ENCODE results near the gene MINDY2. TPM values are rescaled to one million over a fixed set of nuclear protein-coding genes. Genes with fewer than 3 reads are reported as not detected.

Gene MINDY2
- total RNA-seq, 1 experiment from 2014 or later: 17.6 TPM

DNA sequence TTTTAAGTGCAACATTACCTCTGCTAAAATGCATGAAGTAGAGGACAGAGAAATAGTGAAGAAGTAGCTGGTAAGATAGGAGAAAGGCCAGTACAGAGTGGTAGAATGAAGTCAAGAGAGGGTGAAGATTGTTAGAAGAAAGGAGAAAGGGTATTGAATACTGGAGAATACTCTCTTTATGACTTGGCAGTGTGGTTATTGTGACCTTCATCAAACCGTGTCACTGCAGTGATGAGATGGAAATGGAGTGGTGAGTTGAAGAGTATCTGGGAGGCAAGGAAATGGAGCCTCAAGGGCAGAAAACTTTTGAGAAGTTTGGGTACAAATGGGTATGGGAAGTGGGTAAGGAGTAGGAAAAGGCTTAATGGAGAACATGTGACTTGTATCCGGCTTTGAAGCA lies 24.7 kb downstream of the MINDY2 start:
- intact Hi-C loops (cut with micrococcal nuclease): no loop called here
- Histone ChIP-seq H2AFZ (ENCODE audit: low read depth, low read length, poor library complexity, severe bottlenecking) (no peak overlapping the region), H3K4me3 (replicated peaks in 1 of 2; ENCODE audit: low read depth in 1 of 2, low read length in 2 of 2) (no peak overlapping the region), H3K27me3 (ENCODE audit: insufficient read depth, low read length) (no peaks in the 10 kb centered on the region), H3K9ac (ENCODE audit: low read length) (no peak overlapping the region), H3K4me2 (ENCODE audit: low read length) (no peak overlapping the region), H3K79me2 (ENCODE audit: insufficient read depth, low read length) (no peaks in the 10 kb centered on the region; the same call in 1 of the 2 replicates), H3K9me2 (ENCODE audit: insufficient read depth) (no peaks in the 10 kb centered on the region), H3K4me1 (ENCODE audit: control insufficient read depth in 1 of 2, insufficient read depth in 2 of 2, low read length in 2 of 2) (peaks cover 8 to 11% of the 10 kb centered on the region in 2 experiments; a peak in 3 of 4 replicates), H3K36me3 (ENCODE audit: control insufficient read depth in 1 of 2, insufficient read depth in 2 of 2, low read length in 2 of 2) (no peaks in the 10 kb centered on the region), H3K27ac (ENCODE audit: low read depth, low read length) (no peak overlapping the region), H3K9me3 (ENCODE audit: control insufficient read depth in 1 of 2, insufficient read depth in 1 of 2, low read depth in 1 of 2, low read length in 2 of 2) (no peaks in the 10 kb centered on the region), H4K20me1 (ENCODE audit: insufficient read depth) (no peaks in the 10 kb centered on the region)
- TF ChIP-seq, protein P1, sequence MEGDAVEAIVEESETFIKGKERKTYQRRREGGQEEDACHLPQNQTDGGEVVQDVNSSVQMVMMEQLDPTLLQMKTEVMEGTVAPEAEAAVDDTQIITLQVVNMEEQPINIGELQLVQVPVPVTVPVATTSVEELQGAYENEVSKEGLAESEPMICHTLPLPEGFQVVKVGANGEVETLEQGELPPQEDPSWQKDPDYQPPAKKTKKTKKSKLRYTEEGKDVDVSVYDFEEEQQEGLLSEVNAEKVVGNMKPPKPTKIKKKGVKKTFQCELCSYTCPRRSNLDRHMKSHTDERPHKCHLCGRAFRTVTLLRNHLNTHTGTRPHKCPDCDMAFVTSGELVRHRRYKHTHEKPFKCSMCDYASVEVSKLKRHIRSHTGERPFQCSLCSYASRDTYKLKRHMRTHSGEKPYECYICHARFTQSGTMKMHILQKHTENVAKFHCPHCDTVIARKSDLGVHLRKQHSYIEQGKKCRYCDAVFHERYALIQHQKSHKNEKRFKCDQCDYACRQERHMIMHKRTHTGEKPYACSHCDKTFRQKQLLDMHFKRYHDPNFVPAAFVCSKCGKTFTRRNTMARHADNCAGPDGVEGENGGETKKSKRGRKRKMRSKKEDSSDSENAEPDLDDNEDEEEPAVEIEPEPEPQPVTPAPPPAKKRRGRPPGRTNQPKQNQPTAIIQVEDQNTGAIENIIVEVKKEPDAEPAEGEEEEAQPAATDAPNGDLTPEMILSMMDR (IDR thresholded peaks at IDR 0.05 in 2 of 3, conservative IDR thresholded peaks at IDR 0.05 in 1 of 3; ENCODE audit: borderline replicate concordance in 1 of 3, insufficient read depth in 1 of 3, low read depth in 2 of 3, low read length in 2 of 3): no peak
- TF ChIP-seq ELF1 (IDR thresholded peaks at IDR 0.05; ENCODE audit: borderline replicate concordance, low read depth) (no peak), TCF7L2 (IDR thresholded peaks at IDR 0.05; ENCODE audit: borderline replicate concordance, extremely low read depth, insufficient read depth, insufficient read length) (no peak)
- ChIA-PET CTCF (no interaction called here), POLR2A (no interaction called here), RAD21 (ENCODE audit: low non-redundant PET in 1 of 2, low total read pairs in 2 of 2, uncharacterized antibody in 2 of 2, unreplicated experiment in 2 of 2) (no interaction called here)
- ATAC-seq (no peak), DNase-seq (ENCODE audit: low read depth, low spot score) (no peak)
- BruUV-seq (replicated peaks): no TSS peak

DNA sequence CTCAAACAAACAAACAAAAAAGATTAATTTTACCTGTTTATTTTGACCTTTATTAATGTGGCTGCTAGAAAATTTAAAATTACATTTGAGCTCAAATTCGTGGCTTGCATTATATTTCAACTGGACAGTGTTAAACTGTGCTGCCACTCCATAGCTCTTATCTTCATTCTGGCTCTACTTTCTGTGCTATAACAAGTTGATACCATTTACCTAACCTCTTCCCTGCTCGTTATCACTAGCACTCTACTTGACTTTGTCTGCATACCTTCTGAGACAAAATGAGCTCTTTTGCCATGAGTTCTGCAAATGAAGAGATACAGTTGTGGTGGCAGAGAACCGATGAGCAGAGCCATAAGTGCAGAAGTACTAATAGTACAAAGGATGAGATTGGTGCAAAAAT lies 26.4 kb downstream of the MINDY2 start:
- no peak for DNase-seq (ENCODE audit: low read depth, low spot score)
- CTCF ChIA-PET: interaction anchor here (1.4 kb wide), 1 partner anchor 27 kb away, joined by 3 read pairs; the partner anchor contains the start of gene MINDY2
- H3K27me3 ChIP-seq (ENCODE audit: insufficient read depth, low read length): no peaks in the 10 kb centered on the region
- no peak overlapping the region for H3K4me2 ChIP-seq (ENCODE audit: low read length)
- no peaks in the 10 kb centered on the region; the same call in 1 of the 2 replicates for H3K79me2 ChIP-seq (ENCODE audit: insufficient read depth, low read length)
- no peaks in the 10 kb centered on the region for H3K9me3 ChIP-seq (ENCODE audit: control insufficient read depth in 1 of 2, insufficient read depth in 1 of 2, low read depth in 1 of 2, low read length in 2 of 2)
- RAD21 ChIA-PET (ENCODE audit: low non-redundant PET in 1 of 2, low total read pairs in 2 of 2, uncharacterized antibody in 2 of 2, unreplicated experiment in 2 of 2): no interaction called here
- TF ChIP-seq SP1 (IDR thresholded peaks at IDR 0.05; ENCODE audit: low read depth) (no peak), POLR2AphosphoS5 (IDR thresholded peaks at IDR 0.05; ENCODE audit: low read depth, low read length) (no peak), POLR2A (IDR thresholded peaks at IDR 0.05; ENCODE audit: borderline replicate concordance, extremely low read depth, insufficient read depth, insufficient read length) (no peak), EZH2phosphoT487 (IDR thresholded peaks at IDR 0.05; ENCODE audit: borderline replicate concordance) (no peak), SRF (IDR thresholded peaks at IDR 0.05; ENCODE audit: low read depth) (no peak), EZH2 (IDR thresholded peaks at IDR 0.05) (no peak), EGR1 (IDR thresholded peaks at IDR 0.05; ENCODE audit: low read depth) (no peak)
- no peak overlapping the region for H3K4me3 ChIP-seq (replicated peaks in 1 of 2; ENCODE audit: low read depth in 1 of 2, low read length in 2 of 2)
- H4K20me1 ChIP-seq (ENCODE audit: insufficient read depth): no peaks in the 10 kb centered on the region
- H3K9me2 ChIP-seq (ENCODE audit: insufficient read depth): no peaks in the 10 kb centered on the region
- H3K36me3 ChIP-seq (ENCODE audit: control insufficient read depth in 1 of 2, insufficient read depth in 2 of 2, low read length in 2 of 2): 0 out of 4 replicates have a peak, but pooled peaks cover 0 to under 1% of the 10 kb centered on the region in 2 experiments
- H3K27ac ChIP-seq (ENCODE audit: low read depth, low read length): no peak overlapping the region
- H2AFZ ChIP-seq (ENCODE audit: low read depth, low read length, poor library complexity, severe bottlenecking): no peak overlapping the region
- POLR2A ChIA-PET: no interaction called here
- no peak overlapping the region for H3K9ac ChIP-seq (ENCODE audit: low read length)
- peaks cover 8 to 11% of the 10 kb centered on the region in 2 experiments; a peak in 3 of 4 replicates for H3K4me1 ChIP-seq (ENCODE audit: control insufficient read depth in 1 of 2, insufficient read depth in 2 of 2, low read length in 2 of 2)
- BruUV-seq (replicated peaks): no TSS peak
- ATAC-seq: no peak
- intact Hi-C loops (cut with micrococcal nuclease): no loop called here
